Measurements from ENCODE around the gene HSPA12A. TPM values are rescaled to one million over a fixed set of nuclear protein-coding genes. Genes with fewer than 3 reads are reported as not detected.

The HSPA12A gene
- total RNA-seq, 4 donors from 2014 or later, result 6.4 to 9.9 (median 9.5) TPM

DNA sequence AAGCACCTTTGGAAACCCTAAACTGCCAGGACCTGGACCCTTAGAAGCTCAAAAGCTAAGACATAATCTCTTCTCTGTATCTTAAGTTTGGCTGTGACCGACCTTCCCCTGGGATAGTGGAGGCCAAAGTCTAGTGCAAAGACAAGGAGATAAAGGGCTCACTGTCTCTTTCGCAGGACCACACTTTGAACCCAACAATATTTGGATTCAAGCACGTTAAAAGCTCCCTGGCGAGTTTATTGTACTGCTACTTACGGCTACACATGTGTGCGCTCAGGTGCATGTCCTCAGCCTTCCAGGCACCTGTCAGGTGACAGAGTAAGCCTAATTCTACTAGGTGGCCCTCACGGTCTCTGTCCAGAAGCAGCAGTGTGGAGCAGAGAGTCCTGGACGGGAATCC lies 65.7 kb downstream of the HSPA12A start:
- DNase-seq (ENCODE audit: low spot score in 2 of 2), result no peak
- intact Hi-C loops (cut with DNase I; ENCODE audit: low total_unique reads), result loop anchor here (10.0 kb wide), 1 partner anchor 488 kb away; no protein-coding TSS in a partner anchor
- WGBS, 2 donors, result 81 to 92% methylated on average over 8 of the region's 8 CpGs
- H3K4me3 ChIP-seq (ENCODE audit: low read depth, poor library complexity, severe bottlenecking), result no peak overlapping the region
- TF ChIP-seq POLR2A (IDR thresholded peaks at IDR 0.05), result no peak
- no peak for TF ChIP-seq CTCF (IDR thresholded peaks at IDR 0.05)

- intact Hi-C loops (cut with DNase I; ENCODE audit: low total_unique reads), result loop anchor here (10.0 kb wide), 1 partner anchor 489 kb away; no protein-coding TSS in a partner anchor
- TF ChIP-seq CTCF (IDR thresholded peaks at IDR 0.05), result no peak
- WGBS, 2 donors, result 88 to 95% methylated on average over 11 of the region's 11 CpGs
- DNase-seq (ENCODE audit: low spot score in 2 of 2), result peak in 1 of 2 donors; percentile 75
- H3K4me3 ChIP-seq (ENCODE audit: low read depth, poor library complexity, severe bottlenecking), result no peak overlapping the region
These were observed 66.2 kb downstream of the HSPA12A start for GRCh38 chr10:116676118-116676517.

DNA sequence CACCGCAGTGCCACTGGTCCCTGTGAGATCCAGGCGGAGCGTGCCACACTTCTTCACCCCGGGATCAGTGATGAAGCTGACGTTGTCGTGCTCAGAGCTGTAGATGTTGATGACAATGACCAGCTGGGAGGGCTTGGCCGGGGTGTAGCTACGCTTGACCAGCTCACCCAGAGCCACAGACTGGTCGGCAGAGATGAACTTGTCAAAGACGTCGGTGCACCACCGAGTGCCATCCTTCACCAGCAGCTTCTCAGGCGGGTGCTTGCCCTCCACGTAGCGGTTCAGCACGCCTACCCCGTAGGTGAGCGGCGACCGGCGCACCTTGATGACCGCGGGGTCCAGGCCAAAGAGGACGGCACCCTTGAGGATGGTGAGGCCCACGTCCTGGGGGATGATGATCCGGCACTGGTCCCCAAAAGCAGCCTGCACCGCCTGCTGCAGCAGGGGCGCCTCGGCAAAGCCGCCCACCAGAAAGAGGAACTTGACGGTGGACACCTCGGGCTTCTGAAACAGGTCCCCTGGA lies 67.4 kb downstream of the HSPA12A start:
- TF ChIP-seq CTCF (IDR thresholded peaks at IDR 0.05), result no peak
- no peak for TF ChIP-seq POLR2A (IDR thresholded peaks at IDR 0.05)
- intact Hi-C loops (cut with DNase I; ENCODE audit: low total_unique reads), result loop anchor here (10.0 kb wide), 1 partner anchor 490 kb away; no protein-coding TSS in a partner anchor
- H3K4me3 ChIP-seq (ENCODE audit: low read depth, poor library complexity, severe bottlenecking), result no peak overlapping the region
- DNase-seq (ENCODE audit: low spot score in 2 of 2), result peak in 1 of 2 donors; percentile 79
- 94 to 96% methylated on average over 27 to 30 of the region's 32 CpGs for WGBS, 2 donors

GRCh38 chr10:116673866-116674265 lies 68.5 kb downstream of the HSPA12A start:
- no peak overlapping the region for H3K4me3 ChIP-seq (ENCODE audit: low read depth, poor library complexity, severe bottlenecking)
- intact Hi-C loops (cut with DNase I; ENCODE audit: low total_unique reads), result loop anchor here (10.0 kb wide), 1 partner anchor 491 kb away; no protein-coding TSS in a partner anchor
- DNase-seq (ENCODE audit: low spot score in 2 of 2), result no peak
- WGBS, 2 donors, result 43 to 54% methylated on average over 2 of the region's 2 CpGs
- TF ChIP-seq CTCF (IDR thresholded peaks at IDR 0.05) (no peak), POLR2A (IDR thresholded peaks at IDR 0.05) (no peak)

DNA sequence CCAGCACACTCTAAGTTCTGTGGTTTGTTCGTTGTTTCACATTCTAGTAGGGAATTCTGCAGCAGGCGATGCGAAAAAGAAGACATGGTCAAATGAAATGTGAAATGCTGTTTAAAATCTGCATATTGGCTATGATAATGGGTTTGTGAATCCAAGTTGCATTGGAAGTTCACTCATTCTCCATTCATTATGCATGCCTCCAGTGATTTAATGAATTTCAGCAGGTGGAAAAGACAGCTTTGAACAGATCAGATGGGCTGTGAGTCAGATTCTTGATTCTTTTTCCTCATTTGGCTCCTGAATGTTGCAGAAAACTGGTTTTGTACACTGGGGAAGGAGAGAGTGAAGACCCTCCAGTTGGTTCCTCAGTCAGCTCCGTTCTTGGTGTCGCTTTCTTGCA lies 69.5 kb downstream of the HSPA12A start:
- no peak for TF ChIP-seq POLR2A (IDR thresholded peaks at IDR 0.05)
- no peak for TF ChIP-seq CTCF (IDR thresholded peaks at IDR 0.05)
- no peak for DNase-seq (ENCODE audit: low spot score in 2 of 2)
- intact Hi-C loops (cut with DNase I; ENCODE audit: low total_unique reads), result loop anchor here (10.0 kb wide), 1 partner anchor 492 kb away; no protein-coding TSS in a partner anchor
- WGBS, 2 donors, result 88 to 94% methylated on average over 5 of the region's 5 CpGs
- H3K4me3 ChIP-seq (ENCODE audit: low read depth, poor library complexity, severe bottlenecking), result no peak overlapping the region
